A673 (cell line): ENCODE results near the gene TESPA1. TPM values are rescaled to one million over a fixed set of nuclear protein-coding genes. Genes with fewer than 3 reads are reported as not detected.
A peak's percentile ranks its signal among the peaks of the same experiment; 100 is the strongest.

Experiments used
- BruUV-seq: library from RNA; stranded (reverse); fragments of 400-500 nt; replicated peaks from 2 replicates; lab custom pipeline; 2021; lab: Mats Ljungman, UMichigan
- CTCF ChIA-PET: fragments of 300-600 bp; sonication (Branson Sonifier 250); formaldehyde crosslinking; loops from one replicate; lab custom pipeline; 2022; ENCODE audit warnings: antibody characterized with exemption; lab: Charles Lee
- POLR2A ChIA-PET: fragments of 300-600 bp; sonication (Branson Sonifier 250); formaldehyde crosslinking; loops from one replicate; lab custom pipeline; 2022; ENCODE audit warnings: antibody characterized with exemption; ENCODE audit not compliant: low non-redundant PET; lab: Charles Lee
- DNase-seq: peaks from one replicate; pipeline ENCODE4 v3.0.0-alpha.2; 2015; ENCODE audit warnings: low spot score
- H3K27ac ChIP-seq: fragments of 200-600 bp; sonication (generic); 2 replicates; pipeline ENCODE4 v1.5.1; 2016; ENCODE audit warnings: mixed run types, low read depth, mild to moderate bottlenecking, mixed read lengths, antibody characterized with exemption, low read length; ENCODE audit not compliant: poor library complexity, severe bottlenecking
- H3K27me3 ChIP-seq: fragments of 200-600 bp; sonication (generic); replicated peaks from 2 replicates; pipeline ENCODE4 v1.6.1; 2017; ENCODE audit warnings: mixed run types, low read depth, mild to moderate bottlenecking, mixed read lengths, antibody characterized with exemption, low read length; ENCODE audit not compliant: insufficient read depth, poor library complexity
- H3K36me3 ChIP-seq: fragments of 200-600 bp; sonication (generic); 2 replicates; pipeline ENCODE4 v1.6.1; 2016; ENCODE audit warnings: mixed run types, mild to moderate bottlenecking, mixed read lengths, antibody characterized with exemption, low read length; ENCODE audit not compliant: insufficient read depth, poor library complexity, severe bottlenecking
- H3K4me1 ChIP-seq: fragments of 200-600 bp; sonication (generic); 2 replicates; pipeline ENCODE4 v1.6.1; 2017; ENCODE audit warnings: mixed run types, mild to moderate bottlenecking, mixed read lengths, antibody characterized with exemption, low read length; ENCODE audit not compliant: insufficient read depth, poor library complexity, severe bottlenecking
- H3K4me3 ChIP-seq: fragments of 200-600 bp; sonication (generic); 2 replicates; pipeline ENCODE4 v1.5.1; 2016; ENCODE audit warnings: low read depth, mixed run types, mild to moderate bottlenecking, mixed read lengths, low read length; ENCODE audit not compliant: poor library complexity, severe bottlenecking
- H3K9me3 ChIP-seq: fragments of 200-600 bp; sonication (generic); 2 replicates; pipeline ENCODE4 v1.6.1; 2016; ENCODE audit warnings: mixed run types, low read depth, mild to moderate bottlenecking, mixed read lengths, antibody characterized with exemption, low read length; ENCODE audit not compliant: poor library complexity, severe bottlenecking
- EZH2 ChIP-seq: fragments of 200-600 bp; sonication (generic); IDR thresholded peaks from 2 replicates; pipeline ENCODE4 v1.6.1; 2017; ENCODE audit warnings: borderline replicate concordance, low read depth, mild to moderate bottlenecking, mixed read lengths, antibody characterized with exemption, low read length; ENCODE audit not compliant: poor library complexity, severe bottlenecking
- intact Hi-C: fragments of 100-400 bp; cut with micrococcal nuclease; formaldehyde crosslinking; loops from one replicate; pipeline ENCODE4 v1.10.0; 2022; ENCODE audit not compliant: unreplicated experiment
- total RNA-seq: library from RNA; stranded (reverse); gene quantifications from 2 replicates; pipeline ENCODE4 v1.2.3, GENCODE V29; 2021
- TF ChIP-seq, protein P1 (sequence below): fragments of 300-800, 200-600 bp; sonication (generic); conservative IDR thresholded peaks from 2 replicates; pipeline ENCODE4 v1.5.1; 2017; ENCODE audit warnings: low read depth, mild to moderate bottlenecking, antibody characterized with exemption, low read length, moderate library complexity, mixed read lengths

Gene TESPA1
- total RNA-seq, 1 experiment from 2014 or later, result not detected

DNA sequence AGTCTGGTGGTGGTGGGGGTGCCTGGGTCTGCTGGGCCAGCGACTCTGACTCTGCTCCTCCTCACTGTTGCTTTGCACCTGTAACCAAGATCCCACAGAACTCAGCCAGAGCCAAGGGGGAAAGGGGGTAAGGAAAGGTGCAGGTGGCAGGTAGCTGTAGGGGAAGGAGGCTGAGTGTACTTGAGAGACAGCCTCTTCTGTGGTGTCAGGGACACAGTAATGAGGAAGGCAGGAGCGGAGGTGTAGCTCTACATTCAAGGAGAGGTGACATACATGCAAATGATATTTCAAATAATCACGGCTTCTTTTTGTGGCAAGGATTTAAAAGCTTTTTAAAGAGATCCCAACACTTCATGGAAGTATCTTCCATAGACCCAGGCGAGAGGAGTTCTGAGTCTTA is 23.4 kb downstream of the TESPA1 start:
- TF ChIP-seq, protein P1, sequence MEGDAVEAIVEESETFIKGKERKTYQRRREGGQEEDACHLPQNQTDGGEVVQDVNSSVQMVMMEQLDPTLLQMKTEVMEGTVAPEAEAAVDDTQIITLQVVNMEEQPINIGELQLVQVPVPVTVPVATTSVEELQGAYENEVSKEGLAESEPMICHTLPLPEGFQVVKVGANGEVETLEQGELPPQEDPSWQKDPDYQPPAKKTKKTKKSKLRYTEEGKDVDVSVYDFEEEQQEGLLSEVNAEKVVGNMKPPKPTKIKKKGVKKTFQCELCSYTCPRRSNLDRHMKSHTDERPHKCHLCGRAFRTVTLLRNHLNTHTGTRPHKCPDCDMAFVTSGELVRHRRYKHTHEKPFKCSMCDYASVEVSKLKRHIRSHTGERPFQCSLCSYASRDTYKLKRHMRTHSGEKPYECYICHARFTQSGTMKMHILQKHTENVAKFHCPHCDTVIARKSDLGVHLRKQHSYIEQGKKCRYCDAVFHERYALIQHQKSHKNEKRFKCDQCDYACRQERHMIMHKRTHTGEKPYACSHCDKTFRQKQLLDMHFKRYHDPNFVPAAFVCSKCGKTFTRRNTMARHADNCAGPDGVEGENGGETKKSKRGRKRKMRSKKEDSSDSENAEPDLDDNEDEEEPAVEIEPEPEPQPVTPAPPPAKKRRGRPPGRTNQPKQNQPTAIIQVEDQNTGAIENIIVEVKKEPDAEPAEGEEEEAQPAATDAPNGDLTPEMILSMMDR, result no peak
- TF ChIP-seq EZH2, result no peak
- no peak overlapping the region for H3K27ac ChIP-seq
- BruUV-seq, result no TSS peak
- H3K4me1 ChIP-seq, result no peaks in the 10 kb centered on the region
- no peaks in the 10 kb centered on the region for H3K27me3 ChIP-seq
- no peaks in the 10 kb centered on the region for H3K9me3 ChIP-seq
- no peaks in the 10 kb centered on the region for H3K36me3 ChIP-seq
- ChIA-PET POLR2A (no interaction called here), CTCF (no interaction called here)
- DNase-seq, result no peak
- intact Hi-C loops, result no loop called here
- no peak overlapping the region for H3K4me3 ChIP-seq

DNA sequence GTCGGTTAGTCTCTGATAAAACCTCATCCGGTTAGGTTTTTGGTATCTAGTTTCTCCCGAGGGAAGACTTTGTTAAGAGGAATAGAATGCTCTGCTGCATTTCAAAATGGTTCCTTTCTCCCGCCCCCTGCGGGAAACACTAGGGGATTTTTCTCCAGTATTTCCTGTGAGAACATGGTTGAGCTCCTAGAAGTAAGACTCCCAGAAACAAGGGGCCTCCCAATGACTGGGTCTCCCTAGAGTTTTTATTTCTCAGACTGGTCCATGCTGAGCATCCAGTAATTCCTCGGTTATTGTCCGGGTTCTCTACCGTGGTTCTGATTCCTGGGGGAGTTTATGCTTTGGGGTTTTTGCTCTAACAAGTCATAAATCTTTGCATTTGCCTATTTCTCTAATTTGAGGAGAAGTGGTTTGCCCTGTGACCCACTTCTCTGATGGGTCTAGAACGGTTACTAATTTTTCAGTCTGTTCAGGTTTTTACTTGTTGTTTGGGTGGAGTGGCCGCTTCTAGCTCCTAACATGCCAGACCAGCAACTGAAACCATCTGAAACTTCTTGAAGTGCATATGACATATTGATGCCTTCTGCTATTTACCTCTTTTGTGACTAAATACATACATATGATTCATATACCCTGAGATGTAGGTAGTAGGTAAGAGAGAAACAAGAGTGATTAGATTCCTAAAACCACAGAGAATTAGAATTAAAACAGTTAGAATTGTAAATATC is 25.1 kb downstream of the TESPA1 start:
- H3K4me3 ChIP-seq, result no peak overlapping the region

DNA sequence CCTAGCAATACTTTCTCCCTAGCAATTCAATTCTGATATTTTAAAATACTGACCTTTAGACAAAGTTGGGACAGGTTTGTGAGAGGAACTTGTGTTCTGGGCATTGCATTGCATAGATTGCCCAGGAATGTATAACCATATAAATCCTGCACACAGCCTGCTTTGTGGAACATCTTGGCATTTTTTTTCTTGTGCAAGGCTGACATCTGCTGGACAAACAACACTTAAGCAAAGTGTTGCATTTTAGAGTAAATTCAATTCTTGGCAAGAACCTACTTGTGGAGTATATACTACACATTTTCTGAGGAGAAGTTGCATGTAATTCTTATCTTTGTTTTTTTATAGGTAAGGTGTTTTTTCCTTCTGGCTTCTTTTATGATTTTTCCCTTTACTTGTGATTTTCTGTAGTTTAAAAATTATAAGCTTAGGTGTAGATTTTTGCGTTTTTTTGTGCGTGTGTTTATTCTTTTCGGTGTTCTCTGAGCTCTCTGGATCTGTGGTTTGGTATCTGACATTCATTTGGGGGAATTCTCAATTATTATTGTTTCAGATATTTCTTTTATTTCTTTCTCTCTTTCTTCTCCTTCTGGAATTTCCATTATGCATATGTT is 26.4 kb downstream of the TESPA1 start:
- H3K4me3 ChIP-seq, result no peak overlapping the region
- ChIA-PET POLR2A (no interaction called here), CTCF (interaction anchor here (0.7 to 1.5 kb wide), 4 partner anchors 198 to 256 kb away, joined by 3 to 5 read pairs (median 4); no protein-coding TSS in a partner anchor)
- no TSS peak for BruUV-seq
- no peaks in the 10 kb centered on the region for H3K4me1 ChIP-seq
- intact Hi-C loops, result loop anchor here (1.0 to 5.0 kb wide), 4 partner anchors 104 to 376 kb away; partner anchors contain the start of gene MUCL1
- H3K27me3 ChIP-seq, result no peaks in the 10 kb centered on the region
- no peaks in the 10 kb centered on the region for H3K9me3 ChIP-seq
- DNase-seq, result peak; percentile 82
- H3K27ac ChIP-seq, result no peak overlapping the region
- no peaks in the 10 kb centered on the region for H3K36me3 ChIP-seq
- TF ChIP-seq, protein P1, result peak; percentile 76
- no peak for TF ChIP-seq EZH2

More for the DNA sequence above, 25.1 kb downstream of the TESPA1 start:
- Histone ChIP-seq H3K27me3 (no peaks in the 10 kb centered on the region), H3K36me3 (no peaks in the 10 kb centered on the region), H3K9me3 (no peaks in the 10 kb centered on the region), H3K4me1 (no peaks in the 10 kb centered on the region), H3K27ac (no peak overlapping the region)
- DNase-seq, result peak; percentile 30
- no TSS peak for BruUV-seq
- TF ChIP-seq EZH2, result no peak
- TF ChIP-seq, protein P1, result no peak
- CTCF ChIA-PET, result interaction anchor here (0.7 to 1.0 kb wide), 2 partner anchors 200 to 257 kb away, joined by 3 read pairs; no protein-coding TSS in a partner anchor
- POLR2A ChIA-PET, result interaction anchor here (0.6 kb wide), 1 partner anchor 175 kb away, joined by 3 read pairs; no protein-coding TSS in a partner anchor
- intact Hi-C loops, result loop anchor here (5.0 kb wide), 2 partner anchors 362 to 377 kb away; no protein-coding TSS in a partner anchor
